ENCODE data around the gene SF3B2. TPM values are rescaled to one million over a fixed set of nuclear protein-coding genes. Genes with fewer than 3 reads are reported as not detected.

SF3B2 gene
- total RNA-seq, 1 donor from 2014 or later: 181 TPM

- Histone ChIP-seq H3K27me3 (ENCODE audit: control insufficient read depth, insufficient read depth, low read length) (peaks cover 2% of the 10 kb centered on the region), H3K36me3 (ENCODE audit: control insufficient read depth, insufficient read depth, low read length) (no peaks in the 10 kb centered on the region), H3K4me3 (ENCODE audit: low read depth, low read length) (no peak overlapping the region)
- DNase-seq (ENCODE audit: low read depth): no peak
- TF ChIP-seq, protein P1, sequence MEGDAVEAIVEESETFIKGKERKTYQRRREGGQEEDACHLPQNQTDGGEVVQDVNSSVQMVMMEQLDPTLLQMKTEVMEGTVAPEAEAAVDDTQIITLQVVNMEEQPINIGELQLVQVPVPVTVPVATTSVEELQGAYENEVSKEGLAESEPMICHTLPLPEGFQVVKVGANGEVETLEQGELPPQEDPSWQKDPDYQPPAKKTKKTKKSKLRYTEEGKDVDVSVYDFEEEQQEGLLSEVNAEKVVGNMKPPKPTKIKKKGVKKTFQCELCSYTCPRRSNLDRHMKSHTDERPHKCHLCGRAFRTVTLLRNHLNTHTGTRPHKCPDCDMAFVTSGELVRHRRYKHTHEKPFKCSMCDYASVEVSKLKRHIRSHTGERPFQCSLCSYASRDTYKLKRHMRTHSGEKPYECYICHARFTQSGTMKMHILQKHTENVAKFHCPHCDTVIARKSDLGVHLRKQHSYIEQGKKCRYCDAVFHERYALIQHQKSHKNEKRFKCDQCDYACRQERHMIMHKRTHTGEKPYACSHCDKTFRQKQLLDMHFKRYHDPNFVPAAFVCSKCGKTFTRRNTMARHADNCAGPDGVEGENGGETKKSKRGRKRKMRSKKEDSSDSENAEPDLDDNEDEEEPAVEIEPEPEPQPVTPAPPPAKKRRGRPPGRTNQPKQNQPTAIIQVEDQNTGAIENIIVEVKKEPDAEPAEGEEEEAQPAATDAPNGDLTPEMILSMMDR (IDR thresholded peaks at IDR 0.05; ENCODE audit: insufficient read depth, low read length, poor library complexity, severe bottlenecking): no peak
These were observed 36.7 kb upstream of the SF3B2 start for GRCh38 chr11:66015454-66015881.

DNA sequence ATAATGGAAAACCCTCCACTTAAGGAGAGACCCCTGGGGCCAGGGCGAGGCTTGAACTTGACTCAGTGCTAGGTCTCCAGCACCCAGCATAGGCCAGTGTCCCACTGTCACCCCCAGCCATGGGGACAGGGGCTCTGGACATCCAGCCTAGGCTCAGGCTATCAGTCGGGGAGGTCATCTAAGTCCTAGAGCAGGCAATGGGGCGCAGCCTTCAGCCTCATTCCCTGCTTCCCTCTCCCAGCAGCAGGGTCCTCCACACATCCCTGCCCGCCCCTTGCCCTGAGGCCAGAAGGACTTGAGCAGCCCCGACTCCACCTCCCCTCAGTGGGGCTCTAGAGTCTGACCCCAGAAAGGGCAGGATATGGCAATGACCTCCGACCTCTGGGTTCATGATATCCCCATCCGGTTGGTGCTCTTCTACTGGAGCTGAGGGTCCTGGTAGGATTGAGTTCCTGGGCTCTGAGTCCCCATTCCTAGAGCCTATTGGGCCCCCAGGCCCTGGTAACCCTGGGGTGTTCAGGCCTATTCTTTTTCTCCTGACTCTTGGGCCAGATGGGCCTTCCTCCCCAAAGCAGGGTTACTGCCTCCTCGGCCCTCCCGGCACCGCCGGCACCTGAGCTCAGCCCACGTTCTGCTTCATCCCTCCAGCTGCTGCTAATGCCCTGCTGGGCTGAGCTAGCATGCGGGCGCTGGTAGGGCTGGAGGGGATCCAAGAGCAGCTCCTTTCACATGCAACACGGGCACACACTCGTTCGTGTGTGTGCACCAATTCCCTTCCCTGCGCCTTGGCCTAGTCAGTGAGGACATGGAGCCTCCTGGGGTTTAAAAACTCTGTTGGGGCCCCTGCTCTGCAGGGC is 36.0 kb upstream of the SF3B2 start:
- Histone ChIP-seq H3K4me3 (ENCODE audit: low read depth, low read length) (no peak overlapping the region), H3K36me3 (ENCODE audit: control insufficient read depth, insufficient read depth, low read length) (no peaks in the 10 kb centered on the region), H3K27me3 (ENCODE audit: control insufficient read depth, insufficient read depth, low read length) (peaks cover 2% of the 10 kb centered on the region)
- no peak for DNase-seq (ENCODE audit: low read depth)
- TF ChIP-seq, protein P1 (IDR thresholded peaks at IDR 0.05; ENCODE audit: insufficient read depth, low read length, poor library complexity, severe bottlenecking): no peak

DNA sequence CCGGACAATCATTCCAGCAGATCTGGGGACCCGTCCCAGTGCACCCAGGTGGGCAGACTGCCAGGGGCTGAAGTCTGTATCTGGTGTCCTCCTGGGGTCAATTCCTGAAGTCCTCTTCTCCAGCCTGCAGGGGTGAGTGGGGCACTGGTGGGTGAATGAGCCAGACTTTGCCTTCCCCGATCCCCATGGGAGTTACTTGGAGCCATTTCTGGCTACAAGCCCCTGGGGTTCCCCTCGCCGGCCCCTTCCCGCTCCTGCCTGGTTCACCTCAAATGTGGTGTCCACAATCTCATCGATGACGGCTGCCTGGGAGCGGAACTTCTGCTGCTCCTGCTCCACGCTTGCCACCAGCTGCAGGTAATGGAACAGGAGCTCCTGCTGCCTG is 35.4 kb upstream of the SF3B2 start:
- no peak for DNase-seq (ENCODE audit: low read depth)
- no peaks in the 10 kb centered on the region for H3K36me3 ChIP-seq (ENCODE audit: control insufficient read depth, insufficient read depth, low read length)
- H3K27me3 ChIP-seq (ENCODE audit: control insufficient read depth, insufficient read depth, low read length): peaks cover 2% of the 10 kb centered on the region
- no peak overlapping the region for H3K4me3 ChIP-seq (ENCODE audit: low read depth, low read length)
- TF ChIP-seq, protein P1 (IDR thresholded peaks at IDR 0.05; ENCODE audit: insufficient read depth, low read length, poor library complexity, severe bottlenecking): no peak

GRCh38 chr11:66017321-66017720 is 34.8 kb upstream of the SF3B2 start:
- no peaks in the 10 kb centered on the region for H3K27me3 ChIP-seq (ENCODE audit: control insufficient read depth, insufficient read depth, low read length)
- TF ChIP-seq, protein P1 (IDR thresholded peaks at IDR 0.05; ENCODE audit: insufficient read depth, low read length, poor library complexity, severe bottlenecking): no peak
- DNase-seq (ENCODE audit: low read depth): no peak
- H3K36me3 ChIP-seq (ENCODE audit: control insufficient read depth, insufficient read depth, low read length): no peaks in the 10 kb centered on the region
- no peak overlapping the region for H3K4me3 ChIP-seq (ENCODE audit: low read depth, low read length)

DNA sequence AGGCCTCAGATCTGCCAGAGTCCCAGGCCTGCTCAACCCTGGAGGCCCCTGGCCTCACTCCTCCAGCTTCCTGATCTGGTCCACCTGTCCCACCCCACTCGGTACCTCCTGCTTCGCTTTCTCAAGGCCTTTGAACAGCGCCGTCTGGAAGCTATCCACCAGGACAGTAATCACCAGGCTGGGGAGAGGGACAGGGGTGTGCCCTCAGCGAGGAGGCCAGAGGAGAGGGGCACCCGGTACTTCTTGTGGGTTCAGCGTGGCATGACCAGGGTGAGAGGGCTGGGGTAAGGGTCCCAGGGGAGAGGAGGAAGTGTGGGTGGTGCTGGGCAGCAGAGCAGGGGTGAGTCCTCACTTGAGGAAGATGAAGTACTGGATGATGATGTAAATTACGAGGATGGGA is 32.0 kb upstream of the SF3B2 start:
- H3K4me3 ChIP-seq (ENCODE audit: low read depth, low read length): no peak overlapping the region
- DNase-seq (ENCODE audit: low read depth): no peak
- peaks cover 4% of the 10 kb centered on the region for H3K27me3 ChIP-seq (ENCODE audit: control insufficient read depth, insufficient read depth, low read length)
- TF ChIP-seq, protein P1 (IDR thresholded peaks at IDR 0.05; ENCODE audit: insufficient read depth, low read length, poor library complexity, severe bottlenecking): no peak
- no peaks in the 10 kb centered on the region for H3K36me3 ChIP-seq (ENCODE audit: control insufficient read depth, insufficient read depth, low read length)

Measured in kidney epithelial cell (primary cell).